ENCODE measurements around the gene DENND1B.
A peak's percentile ranks its signal among the peaks of the same experiment; 100 is the strongest.

DENND1B gene

GRCh38 chr1:197618061-197618460 lies 157.2 kb downstream of the DENND1B start:
- no peak for TF ChIP-seq CTCF (IDR thresholded peaks at IDR 0.05)

DNA sequence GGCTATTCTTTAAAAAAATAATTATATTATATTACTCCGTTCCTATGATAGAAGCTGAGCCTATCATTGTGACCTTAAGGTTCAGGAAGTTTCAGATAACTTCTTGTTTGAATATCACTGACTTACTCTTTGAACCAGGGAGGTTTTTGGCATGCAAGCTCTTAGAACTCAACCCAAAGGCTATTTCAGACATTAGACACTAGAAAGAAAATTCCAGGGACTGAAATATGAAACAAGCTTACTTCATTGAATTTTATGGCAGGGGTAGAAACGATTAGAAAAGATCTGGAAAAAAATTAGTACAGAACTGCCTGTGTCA lies 159.6 kb downstream of the DENND1B start:
- TF ChIP-seq CTCF (IDR thresholded peaks at IDR 0.05) = no peak

DNA sequence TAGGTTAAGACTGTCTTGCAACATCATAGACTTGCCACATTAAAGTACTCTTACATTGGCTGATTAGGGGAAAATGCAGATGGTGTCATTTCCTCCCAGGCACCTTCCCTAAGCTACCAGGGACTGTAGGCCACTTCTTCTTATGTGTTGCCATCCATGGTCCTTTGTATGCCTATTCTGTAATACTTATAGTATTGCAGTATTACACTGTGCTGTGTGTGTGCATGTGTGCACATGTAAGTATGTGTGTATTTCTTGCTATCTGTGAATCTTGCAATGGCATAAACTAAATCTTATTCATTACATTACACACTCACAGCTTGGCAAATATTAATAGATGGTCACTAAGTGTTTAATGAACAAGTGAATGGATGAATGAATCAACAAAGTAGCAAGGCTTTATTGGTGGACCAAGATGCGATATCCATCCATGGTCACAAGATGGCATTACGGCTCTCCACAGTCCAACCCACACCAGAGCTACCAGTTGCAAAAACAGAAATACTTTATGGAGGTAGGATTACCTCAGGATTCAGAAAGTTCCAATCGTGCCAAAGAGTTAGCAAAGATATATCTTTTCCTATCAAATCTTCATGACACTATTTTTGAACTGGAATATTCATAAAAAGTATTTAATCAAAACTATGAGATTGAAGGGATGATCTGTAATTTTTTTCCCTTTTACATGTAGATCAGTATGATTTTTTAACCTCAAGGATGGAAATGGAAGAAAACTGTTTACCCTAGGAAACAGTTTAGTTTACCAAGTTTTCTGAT lies 160.2 kb downstream of the DENND1B start:
- peak; percentile 88 for TF ChIP-seq CTCF (IDR thresholded peaks at IDR 0.05)

GRCh38 chr1:197606168-197606845 lies 169.0 kb downstream of the DENND1B start:
- no peak for TF ChIP-seq CTCF (IDR thresholded peaks at IDR 0.05)

DNA sequence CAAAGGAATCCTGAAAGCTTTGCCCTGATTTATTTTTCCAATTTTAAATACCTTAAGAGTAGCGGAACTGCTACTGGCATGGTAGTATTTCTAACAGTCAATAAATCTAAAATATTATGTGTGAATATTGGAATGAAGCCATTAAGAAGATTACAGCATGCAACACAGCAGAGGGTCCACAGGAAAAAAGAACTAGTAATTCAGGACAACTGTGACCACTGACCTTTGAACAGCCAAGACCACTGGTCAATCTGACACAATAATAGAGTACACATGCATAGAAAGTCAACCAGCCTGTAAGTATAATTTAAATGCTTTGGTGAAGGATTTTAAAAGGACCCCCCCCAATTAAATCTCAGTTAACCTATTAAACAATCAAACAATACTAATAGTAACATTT lies 171.0 kb downstream of the DENND1B start:
- TF ChIP-seq CTCF (IDR thresholded peaks at IDR 0.05) = no peak

DNA sequence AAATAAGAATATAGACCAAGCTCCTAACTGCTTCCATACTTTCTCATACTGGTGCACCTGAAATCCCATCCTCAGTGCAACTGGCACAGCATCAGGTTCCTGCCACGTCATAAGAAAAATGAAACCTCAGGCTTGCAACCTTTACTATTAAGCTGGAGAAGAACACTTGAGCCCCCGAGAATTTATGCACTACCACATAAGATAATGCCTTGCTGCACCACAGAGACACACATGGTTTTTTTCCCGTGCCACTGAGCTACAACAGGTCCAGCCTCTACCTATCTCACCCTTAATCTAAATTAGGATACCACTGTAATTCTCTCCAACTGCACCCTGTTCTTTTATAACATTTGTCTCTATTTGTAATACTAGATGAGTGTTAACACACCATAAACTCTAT lies 174.5 kb downstream of the DENND1B start:
- TF ChIP-seq CTCF (IDR thresholded peaks at IDR 0.05) = no peak

DNA sequence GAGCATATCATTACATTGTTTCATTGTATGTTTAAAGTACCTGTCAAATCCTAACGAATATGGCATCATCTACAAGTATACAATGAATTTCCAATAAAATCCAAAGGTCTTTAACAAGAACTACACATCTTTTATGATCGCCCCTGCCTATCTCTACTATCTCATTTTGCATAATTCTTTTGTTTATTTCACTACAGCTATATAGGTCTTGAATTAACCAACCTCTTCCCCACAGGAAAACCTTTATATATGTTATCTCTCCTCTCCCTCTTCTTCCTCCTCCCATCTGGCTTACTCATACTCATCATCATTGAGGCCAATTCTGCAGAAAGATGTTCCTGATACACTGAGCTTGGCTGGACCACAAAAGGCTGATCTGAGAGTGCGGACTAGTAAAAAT lies 175.5 kb downstream of the DENND1B start:
- TF ChIP-seq CTCF (IDR thresholded peaks at IDR 0.05) = no peak
